Activated CD4-positive, alpha-beta T cell treated with anti-CD3 and anti-CD28 coated beads for 24 hours (primary cell): ENCODE measurements around the gene S100PBP.

Source experiments
- DNase-seq, 2 donors: peaks; one replicate each; pipeline ENCODE4 v3.0.0-alpha.2; 2020; ENCODE audit warnings: low read depth in 2 of 2

Gene S100PBP

DNA sequence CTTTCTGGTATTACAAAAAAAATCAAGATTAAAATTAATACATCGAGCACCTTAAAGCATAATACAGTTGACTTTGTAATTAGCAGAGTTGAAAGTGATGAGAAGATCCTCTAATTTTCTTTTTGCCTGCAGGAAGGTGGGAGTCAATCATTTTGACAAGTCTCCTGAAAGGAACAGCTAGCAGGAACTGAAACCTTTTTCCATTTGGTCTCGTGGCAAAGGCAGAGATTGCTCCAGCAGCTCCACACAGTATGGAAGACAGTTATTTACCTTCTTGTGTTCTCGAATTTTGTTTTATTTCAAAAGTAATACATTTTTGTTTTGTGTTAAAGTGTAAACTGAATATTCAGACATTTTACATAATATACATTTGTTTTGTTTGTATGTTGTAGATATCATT lies 7.7 kb downstream of the S100PBP start:
- no peak for DNase-seq

DNA sequence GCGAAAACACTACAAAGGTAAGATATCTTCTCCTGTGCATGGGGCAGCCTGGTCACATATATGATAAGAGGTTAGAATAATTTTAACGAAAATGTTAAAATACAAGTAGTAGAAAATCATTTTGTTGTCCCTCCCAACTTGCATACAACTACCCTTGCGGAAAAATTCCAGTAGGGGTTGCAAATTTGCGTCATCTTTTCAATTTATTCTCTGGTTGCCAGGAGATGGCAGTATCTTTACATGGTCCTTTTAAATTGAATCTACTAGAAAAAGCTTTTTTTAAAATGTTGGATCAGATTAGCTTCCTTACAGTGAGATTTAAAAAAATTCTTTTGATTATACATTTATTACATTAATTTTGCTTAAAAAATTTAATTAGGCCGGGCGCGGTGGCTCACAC lies 10.9 kb downstream of the S100PBP start:
- DNase-seq = no peak

DNA sequence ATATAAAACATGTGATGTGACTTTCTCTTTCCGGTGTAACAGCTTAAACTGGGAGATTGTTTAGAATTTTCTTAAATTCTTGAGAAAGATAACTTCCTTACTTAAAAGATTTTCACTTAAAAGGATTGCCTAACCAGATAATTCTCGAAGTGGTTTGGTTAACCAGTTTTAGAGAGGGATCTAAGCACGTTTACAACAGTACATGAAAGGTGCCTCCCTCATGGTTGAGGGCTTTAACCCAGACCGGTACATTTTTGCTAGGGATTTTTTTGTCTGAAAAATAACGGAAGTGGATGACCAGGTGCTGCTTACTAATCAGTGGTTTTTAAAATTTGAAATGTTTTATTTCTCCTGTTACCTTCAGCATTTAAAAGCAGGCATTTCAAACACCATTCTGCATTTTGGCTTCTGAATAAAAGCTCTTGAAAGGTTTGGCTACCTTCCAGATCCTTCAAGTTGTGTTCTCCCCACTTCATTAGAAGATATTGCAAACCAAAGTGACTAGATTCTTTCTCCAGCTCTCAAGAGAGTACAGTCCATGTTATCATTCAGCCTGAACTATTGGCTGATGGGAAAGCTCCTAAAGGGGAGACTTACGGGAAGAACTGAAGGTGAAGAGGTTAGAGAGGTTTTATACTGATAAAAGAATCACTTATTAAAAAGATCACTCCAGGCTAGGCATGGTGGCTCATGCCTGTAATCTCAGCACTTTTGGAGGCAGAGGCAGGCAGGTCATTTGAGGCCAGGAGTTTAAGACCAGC lies 12.8 kb downstream of the S100PBP start:
- no peak for DNase-seq

DNA sequence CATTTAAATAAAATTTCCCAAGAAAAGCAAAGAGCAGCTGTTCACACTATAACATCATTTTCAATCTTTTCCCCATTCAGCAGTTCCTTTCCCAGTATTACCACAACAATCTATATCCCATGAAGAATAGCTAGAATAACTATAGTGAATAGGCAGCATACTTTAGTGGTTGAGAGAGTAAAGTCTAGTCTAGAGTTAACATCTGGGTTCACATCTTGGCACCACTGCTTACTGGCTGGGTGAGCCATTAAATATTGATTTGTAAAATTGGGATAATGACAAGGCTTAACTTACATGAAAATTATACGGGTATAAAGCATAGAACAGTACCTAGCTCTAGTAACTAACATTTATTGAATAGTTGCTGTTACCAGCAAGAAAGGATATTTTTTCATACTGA lies 14.4 kb downstream of the S100PBP start:
- DNase-seq = no peak

DNA sequence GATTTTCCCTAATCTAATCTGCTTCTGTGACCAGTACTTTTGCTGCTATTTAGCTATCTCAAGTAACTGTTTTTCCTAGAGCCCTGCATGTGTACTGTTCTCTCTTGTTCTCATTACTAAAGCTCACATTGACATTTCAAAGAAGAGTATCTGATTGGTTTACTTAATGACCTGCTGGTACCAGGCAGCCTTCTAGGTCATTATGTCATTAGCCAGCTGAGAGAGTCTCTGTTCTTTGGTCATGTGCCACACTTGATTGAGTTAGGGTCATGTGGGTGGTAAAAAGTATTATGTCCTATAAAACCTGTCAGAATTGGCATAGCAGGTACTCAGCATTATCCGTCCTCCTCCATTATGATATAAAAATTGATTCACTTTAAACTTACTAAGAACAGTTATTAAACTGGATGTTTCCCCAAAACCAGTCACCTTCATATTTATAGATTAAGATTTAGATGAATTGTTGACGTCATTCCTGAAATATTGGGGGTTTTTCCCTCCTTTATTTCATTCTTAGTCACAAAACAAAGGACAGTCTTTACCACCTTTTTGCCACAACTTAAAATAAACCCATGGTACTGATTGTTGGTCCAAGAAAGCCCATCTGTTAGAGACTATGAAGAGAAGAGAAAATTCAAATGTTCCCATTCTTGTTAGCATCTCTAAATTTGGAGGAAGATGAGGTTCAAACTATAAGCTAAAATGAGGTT lies 31.1 kb downstream of the S100PBP start:
- no peak for DNase-seq

DNA sequence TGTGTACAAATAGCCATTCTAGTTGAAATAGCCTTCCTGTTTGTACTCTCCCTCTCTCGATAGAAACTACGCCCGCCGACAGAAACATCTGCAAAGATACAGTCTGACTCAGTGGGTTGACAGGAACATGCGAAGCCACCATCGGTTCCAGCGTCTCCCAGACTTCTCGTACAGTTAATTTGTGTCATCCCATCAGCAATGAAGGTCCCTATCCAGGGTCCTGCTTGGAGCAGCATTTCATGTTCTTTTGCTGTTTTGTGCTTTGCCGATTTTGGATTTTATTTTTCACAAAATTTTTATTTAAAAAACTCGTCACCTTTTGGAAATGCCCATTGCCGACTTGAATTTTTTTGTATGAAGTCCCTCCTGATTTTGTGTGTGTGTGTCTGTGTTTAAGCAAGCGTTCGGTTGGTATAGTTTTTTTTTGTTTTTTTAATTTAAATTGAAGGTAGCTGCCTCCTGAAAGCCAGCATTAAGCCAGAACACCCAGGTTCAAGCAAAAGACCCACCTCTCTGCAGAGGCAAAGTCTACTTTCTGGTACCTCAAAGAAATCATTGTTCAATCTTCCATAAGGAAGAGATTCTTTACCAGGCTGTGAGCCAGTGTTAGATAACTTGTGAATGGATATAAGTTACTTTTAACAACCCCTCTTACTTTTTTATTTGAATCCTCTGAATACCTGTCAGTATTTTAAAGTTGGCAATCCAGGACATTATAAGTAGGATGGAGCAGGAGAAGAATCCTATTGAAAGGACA lies 38.6 kb downstream of the S100PBP start:
- DNase-seq = no peak

DNA sequence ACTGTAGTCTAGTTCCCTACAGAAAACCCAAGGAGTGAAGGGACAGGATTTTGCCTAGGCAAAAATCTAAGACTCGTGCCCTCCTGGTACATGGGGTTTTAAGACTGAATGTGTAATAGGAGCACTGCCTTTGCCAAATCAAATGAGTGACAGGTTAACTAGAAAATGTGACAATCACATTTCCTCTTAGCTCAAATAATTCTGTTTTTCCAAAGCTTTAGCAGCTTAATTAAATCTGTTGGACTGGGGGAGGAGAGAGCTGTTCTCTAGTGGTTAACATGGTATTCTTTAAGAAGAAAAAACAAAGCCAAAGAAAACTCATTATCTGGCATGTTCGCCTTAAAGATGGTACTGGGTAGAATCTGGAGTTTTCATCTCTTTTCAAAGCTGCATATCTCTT lies 40.7 kb downstream of the S100PBP start:
- DNase-seq = no peak

DNA sequence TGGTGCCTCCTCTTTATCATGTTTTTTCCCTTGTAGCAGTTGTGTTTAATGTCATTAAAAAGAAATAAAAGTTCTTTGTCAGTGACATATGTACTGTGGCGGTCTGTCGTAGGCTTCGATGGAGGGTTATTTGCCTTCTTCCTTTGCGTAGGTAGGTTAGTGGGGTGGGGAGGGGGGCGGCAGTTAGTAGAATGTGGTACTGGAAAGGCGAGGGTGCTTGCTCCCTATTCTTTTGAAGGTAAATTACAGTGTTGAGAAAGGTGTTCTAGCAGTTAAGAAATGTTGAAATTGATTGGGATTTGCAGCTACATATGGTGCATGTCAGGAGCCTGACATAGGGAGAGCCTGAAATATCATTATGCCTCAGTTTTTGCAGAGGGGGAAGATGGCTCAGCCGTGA lies 41.3 kb downstream of the S100PBP start:
- no peak for DNase-seq

DNA sequence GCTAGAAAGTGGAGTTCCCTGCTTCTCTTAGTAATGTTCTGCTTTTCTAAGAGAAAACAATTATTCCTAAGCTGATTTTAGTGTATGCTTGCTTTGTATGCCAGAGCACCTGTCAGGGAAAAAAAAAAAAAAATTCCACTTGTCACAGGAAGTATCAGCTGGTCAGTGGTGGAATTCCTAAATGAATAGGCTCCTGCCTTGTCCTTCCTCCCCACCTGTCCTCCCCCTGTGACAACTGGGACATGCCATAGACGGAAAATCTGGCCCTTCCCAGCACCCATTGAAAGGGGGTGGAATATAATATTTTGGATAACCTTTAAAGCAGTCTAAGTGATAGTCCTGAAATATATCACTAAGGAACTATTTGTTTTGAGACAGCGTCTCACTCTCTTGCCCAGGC lies 42.5 kb downstream of the S100PBP start:
- DNase-seq = no peak

DNA sequence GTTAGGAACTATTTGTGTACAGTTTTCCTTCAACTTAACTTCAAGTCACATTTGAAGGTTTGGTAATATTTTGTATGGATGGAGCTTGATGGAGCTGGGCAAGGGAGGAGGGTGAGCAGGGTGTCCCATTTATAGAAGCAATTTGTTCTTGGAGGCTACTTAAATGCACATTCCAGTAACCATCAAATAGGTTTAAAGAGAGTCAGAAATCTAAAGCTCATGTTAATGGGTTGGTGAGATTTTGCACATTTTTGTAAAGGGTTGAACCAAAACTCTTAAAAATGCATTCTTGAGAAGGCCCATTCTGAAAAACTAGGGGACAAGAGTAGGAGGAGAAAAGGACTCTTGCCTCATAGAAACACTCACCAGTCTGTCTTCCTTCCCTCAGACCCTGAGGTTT lies 43.1 kb downstream of the S100PBP start:
- no peak for DNase-seq

DNA sequence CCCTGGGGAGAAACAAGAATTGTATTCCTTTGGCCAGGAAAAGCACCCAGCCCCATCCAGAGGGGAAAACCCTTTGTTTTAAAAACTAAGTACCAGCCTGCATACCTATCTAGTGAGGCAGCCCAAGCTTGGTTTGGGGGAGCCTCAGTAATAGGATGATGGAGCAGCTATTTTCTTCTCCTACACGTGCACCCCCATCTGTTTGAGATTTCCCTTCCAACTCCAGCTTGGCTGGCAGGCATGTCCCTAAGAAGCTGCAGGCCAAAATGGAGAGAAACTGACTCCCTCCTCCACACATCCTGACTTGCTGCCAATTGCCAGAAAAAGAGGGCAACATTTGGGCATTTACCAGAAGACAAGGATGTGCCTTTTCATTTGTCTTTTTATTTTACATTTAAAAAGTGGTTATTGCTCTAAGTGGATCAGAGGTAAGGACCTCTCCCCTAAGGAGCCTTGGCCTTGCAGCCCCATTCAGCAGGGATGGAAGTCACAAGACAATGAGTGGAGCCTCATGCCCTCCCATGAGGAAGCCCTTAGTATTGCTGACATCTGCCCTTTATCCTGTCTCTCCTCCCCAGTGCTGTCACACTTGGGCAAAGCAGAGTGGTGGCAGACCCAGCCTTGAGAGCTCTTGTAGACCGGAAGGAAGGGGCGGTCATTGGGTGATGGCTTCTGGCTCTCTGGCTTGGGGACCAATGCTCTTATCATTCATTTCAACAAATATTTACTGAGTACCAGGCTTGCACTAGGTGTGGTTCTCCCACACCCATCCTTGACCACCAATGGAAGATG lies 44.6 kb downstream of the S100PBP start:
- no peak for DNase-seq

DNA sequence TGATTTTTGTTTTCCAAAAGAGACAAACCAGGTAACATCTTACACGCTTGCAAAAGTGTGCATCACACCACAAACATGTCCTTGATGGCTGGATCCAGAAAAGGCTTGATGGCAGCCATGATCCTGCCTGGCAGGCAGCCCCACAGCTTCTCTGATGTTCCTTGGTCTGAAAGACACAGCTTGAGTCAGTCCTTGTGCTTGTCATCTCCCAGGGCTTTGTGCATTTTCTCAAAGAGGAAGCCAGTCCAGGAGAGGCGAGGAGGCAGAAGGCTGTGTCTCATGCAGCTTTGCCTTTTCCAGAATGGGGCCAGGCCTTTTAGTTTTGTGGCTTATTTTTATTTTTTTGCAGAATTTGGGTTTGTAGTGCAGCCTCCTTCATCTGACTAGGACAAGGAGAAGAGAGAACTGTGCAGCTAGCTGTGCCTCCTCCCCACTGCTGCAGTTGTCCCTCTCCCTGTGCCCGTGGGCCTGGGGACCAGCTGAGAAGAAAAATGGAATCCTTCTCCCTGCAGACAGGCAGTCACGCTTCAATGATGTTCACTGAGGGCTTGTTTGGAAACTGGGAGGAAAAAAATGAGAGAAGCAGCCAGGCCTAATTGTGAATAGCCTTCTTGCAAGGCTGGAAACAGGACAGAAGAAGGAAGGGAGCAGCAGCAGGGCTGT lies 45.9 kb downstream of the S100PBP start:
- DNase-seq = no peak

DNA sequence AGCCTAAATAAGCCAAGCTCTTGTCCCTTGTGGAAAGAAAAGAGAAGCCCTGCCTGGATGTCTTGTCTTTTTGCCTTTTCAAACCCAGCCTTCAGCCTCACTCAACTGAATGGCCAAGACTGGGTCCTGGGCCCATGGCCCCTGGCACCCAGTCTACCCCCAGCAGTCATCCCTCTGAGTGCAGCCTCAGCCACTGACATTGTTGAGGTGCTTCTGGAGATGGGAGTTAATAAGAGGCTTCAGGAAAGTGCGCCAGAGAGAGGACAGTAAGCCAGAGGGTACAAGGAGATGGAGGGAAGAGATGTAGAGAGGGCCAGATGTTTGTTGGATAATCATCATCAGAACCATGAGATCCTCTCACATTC lies 46.4 kb downstream of the S100PBP start:
- no peak for DNase-seq

DNA sequence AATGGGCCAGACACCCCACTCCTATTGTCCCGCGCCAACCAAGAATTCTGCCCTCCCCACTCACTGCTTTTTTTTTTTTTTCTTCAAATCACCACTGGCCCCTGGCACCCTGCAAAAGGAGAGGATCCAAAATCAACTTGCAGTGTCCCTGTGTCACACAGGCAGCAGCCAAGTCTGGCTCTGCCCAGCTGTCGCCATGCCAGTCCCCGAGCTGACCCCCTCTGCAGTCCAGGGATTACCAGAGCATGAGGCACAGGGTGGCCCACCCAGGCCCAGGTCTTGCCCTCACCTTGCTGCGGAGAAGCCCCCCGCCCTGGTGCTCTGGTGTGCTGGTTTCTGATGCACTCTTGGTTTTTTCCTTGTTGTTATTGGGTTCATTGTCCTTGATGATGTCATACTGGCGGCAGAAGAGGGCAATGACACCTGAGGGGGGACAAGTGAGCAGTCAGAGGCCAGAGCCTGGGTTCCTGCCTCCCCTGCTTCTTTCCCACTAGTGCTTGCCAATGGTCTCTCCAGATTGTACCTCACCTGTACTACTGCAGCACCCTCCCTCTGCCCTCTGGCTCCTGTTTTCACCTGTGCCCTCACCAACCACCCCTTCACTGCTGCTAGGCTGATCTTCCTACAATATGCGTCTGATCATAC lies 47.0 kb downstream of the S100PBP start:
- no peak for DNase-seq

DNA sequence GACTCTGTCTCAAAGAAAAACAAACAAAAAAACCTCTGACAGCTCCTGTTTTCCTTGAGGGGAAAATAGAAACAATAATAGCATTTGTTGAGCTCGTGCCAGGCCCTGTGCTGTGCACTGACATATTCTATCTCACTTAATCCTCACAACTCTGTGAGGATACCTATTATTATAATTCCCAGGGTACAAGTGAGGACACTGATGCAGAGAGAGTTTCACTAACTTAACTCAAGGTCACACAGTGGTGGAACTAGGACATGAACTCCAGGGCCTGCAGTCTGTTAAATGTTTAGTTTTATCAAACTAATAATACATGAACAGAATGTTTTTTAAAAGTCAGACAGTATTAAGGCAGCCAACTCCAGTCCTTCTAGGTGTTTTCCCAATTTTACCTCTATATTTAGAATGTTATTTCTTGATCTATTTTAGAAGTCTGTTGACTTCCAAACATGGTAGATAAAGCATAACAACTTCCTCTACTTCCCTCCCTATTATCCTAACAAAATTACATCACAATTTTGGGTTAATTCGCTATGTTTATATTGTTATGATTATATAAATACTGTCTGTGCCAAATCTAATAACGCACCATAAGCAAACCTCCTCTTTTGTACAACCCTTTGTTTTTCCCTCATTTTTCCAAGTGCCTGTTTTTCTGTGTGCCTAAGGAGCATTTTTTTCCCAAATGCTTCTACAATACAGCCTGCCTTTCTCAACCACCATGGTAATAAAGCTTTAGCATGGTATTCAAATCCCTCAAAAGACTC lies 48.4 kb downstream of the S100PBP start:
- no peak for DNase-seq

DNA sequence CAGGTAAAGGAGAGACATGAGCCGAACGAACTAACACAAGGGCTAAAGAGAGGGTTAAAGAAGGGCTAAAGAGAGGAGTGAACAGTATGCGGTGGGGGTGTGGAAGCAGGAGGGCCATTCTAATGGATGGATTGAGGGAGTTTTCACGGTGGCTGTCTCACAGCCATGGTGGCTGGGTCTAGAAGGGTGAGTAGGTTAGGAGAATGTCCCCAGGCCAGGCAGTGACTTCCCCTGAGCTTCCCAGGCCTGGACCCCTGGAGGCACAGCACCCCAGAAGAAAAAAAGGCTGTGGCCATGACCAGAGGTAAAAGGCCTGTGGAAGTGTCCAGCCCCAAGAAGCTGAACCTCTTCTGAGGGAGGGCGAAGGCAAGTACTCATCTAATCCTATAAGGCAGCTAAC lies 49.7 kb downstream of the S100PBP start:
- no peak for DNase-seq

DNA sequence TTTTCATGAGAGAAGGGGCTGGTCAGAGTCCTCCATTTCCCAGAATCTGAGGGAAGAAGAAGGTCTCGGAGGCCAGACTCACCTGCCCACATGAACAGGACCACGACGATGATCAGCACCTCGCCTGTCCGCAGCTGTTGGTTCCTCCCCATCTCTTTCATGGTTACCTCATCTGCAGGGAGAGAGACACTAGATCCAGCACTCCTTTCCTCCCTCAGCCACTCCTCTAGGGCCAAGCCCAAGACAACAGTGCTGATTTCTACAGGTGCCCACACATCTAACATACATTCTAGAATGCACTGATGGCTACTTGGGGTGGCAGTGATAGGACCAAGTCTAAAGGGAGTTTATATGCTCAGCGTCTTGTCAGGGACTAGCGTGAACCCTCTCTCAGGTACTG lies 50.2 kb downstream of the S100PBP start:
- no peak for DNase-seq

DNA sequence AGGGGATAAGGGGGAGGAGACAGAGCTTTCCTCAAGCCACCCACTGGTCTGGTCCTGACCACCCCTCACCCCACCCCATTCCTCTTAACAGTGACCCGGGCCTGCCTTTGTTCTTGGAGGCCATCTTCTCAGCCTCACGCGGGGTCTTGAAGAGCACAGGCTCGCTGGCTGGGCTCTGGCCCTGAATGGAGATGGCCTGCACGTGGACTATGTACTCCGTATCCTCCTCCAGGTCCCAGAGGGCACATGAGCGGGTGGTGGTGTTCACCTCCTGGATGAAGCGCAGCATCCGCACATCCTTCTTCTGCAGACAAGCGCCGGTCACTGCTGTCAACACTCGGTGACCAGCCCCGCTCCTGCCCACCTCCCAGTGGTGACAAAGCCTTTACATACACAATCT lies 50.6 kb downstream of the S100PBP start:
- DNase-seq = no peak

DNA sequence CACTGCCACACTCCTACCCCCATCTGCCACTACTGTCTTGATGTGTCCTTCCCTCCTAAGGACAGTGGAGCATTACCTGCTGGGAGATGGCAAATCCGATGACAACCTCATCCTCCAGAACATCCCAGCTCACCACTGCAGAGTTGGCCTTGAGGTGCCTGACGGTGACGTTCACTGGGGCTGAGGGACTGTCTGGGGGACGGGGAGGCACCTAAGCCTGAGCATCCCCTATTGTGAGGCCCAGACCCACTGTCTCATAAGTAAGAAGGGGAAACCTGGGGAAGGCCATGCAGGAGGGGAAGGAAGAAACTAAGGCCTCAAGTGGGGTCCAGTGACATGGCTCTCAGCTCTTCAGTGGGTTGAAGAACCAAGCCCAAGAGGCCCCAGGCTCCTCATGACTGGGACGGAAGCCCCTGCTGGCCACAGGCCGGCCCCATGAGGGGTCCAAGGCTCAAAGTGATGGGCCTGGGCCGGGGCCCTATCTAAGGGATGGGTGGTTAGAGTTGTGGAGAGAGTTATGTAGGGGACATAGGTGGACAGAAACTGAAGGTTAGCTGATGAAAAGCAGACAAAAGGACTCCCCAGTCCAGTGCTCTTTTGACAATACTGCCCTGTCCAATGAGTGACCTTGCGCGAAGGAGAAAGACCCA lies 51.5 kb downstream of the S100PBP start:
- DNase-seq = no peak
